ENCODE measurements around the gene HCN2. TPM values are rescaled to one million over a fixed set of nuclear protein-coding genes. Genes with fewer than 3 reads are reported as not detected.
"Not testable (repeated sequence)": the region's sequence is repeated elsewhere in the genome, so short reads cannot be mapped to it uniquely, and the experiment has no call there.

HCN2 gene
- polyA plus RNA-seq, 1 donor, result 0.32 TPM

DNA sequence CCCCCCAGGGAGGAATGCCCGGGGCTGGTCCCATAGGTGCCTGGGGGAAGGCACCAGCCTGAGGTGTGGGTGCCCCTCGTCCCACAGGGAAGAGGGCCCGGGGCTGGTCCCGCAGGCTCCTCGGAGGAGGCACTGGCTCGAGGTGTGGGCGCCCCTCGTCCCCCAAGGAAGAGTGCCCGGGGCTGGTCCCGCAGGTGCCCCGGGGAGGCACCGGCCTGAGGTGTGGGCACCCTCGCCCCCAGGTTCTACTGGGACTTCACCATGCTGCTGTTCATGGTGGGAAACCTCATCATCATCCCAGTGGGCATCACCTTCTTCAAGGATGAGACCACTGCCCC, 13.6 kb downstream of the HCN2 start:
- not testable (repeated sequence) for DNase-seq (ENCODE audit: low read depth)

DNA sequence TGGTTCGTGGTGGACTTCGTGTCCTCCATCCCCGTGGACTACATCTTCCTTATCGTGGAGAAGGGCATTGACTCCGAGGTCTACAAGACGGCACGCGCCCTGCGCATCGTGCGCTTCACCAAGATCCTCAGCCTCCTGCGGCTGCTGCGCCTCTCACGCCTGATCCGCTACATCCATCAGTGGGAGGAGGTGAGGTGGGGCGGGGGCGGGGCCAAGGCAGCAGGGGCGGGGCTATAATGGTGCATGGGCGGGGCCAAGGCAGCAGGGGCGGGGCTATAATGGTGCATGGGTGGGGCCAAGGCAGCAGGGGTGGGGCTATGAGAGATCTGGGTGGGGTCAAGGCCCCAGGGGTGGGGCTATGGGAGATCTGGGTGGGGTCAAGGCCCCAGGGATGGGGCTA, 14.1 kb downstream of the HCN2 start:
- DNase-seq (ENCODE audit: low read depth), result not testable (repeated sequence)

DNA sequence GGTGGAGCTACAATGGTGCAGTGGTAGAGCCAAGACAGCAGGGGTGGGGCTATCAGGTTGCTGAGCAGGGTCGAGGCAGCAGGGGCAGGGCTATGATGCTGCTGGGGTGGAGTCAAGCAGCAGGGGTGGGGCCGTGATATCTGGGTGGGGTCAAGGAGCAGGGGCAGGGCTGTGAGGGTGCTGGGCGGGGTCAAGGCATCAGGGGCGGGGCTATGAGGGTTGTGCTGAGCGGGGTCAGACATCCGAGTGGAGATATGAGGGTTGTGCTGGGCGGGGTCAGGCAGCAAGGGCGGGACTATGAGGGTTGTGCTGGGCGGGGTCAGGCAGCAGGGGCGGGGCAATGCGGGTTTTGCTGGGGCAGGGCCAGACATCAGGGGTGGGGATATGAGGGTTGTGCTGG, 14.7 kb downstream of the HCN2 start:
- no peak for DNase-seq (ENCODE audit: low read depth)

DNA sequence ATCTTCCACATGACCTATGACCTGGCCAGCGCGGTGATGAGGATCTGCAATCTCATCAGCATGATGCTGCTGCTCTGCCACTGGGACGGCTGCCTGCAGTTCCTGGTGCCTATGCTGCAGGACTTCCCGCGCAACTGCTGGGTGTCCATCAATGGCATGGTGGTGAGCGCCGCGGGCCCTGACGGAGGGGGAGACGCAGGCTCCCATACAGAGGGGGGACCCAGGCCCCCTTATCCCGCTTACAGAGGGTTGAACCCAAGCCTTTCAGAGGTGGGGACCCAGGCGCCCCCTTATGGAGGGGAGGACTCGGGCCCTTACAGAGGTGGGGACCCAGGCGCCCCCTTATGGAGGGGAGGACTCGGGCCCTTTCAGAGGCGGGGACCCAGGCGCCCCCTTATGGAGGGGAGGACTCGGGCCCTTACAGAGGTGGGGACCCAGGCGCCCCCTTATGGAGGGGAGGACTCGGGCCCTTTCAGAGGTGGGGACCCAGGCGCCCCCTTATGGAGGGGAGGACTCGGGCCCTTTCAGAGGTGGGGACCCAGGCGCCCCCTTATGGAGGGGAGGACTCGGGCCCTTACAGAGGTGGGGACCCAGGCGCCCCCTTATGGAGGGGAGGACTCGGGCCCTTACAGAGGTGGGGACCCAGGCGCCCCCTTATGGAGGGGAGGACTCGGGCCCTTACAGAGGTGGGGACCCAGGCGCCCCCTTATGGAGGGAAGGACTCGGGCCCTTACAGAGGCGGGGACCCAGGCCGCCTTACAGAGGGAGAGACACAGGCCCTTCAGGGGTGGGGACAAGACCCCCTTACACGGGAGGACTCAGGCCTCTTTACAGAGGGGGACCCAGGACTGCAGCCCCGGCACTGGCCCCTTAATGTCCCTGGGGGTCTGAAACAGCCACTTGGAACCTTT, 15.6 kb downstream of the HCN2 start:
- not testable (repeated sequence) for DNase-seq (ENCODE audit: low read depth)

DNA sequence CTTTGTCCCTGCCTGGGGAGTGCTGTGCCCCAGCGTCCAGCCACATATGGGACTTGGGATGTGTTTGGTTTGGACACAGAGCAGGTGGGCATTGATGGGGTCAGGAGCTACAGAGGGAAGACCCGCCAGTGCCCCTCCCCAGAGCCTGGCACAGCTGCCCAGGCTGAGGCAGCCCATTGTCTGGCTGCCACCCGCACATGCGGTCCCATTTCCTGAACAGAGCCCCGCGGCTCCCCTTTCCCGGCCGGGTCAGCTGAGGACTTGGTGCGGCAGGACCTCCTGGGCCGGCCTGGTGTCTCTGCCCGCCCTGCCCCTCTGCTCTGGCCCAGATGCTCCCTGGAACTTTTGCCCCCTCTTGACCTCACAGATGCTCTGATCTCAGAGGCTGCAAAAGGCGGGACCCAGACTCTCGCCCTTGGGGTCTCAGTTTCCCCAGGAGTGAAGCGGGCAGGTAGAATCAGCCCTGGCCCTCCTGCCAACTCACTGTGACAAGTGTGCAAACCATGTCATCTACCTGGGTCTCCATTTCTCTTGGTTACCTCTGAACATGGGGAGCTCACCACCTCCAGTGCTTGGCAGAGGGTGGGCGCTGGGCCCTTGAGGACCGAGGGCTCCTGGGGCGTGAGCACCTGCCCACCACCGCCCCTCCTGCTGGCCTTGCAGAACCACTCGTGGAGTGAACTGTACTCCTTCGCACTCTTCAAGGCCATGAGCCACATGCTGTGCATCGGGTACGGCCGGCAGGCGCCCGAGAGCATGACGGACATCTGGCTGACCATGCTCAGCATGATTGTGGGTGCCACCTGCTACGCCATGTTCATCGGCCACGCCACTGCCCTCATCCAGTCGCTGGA, 17.8 kb downstream of the HCN2 start:
- DNase-seq (ENCODE audit: low read depth), result no peak

DNA sequence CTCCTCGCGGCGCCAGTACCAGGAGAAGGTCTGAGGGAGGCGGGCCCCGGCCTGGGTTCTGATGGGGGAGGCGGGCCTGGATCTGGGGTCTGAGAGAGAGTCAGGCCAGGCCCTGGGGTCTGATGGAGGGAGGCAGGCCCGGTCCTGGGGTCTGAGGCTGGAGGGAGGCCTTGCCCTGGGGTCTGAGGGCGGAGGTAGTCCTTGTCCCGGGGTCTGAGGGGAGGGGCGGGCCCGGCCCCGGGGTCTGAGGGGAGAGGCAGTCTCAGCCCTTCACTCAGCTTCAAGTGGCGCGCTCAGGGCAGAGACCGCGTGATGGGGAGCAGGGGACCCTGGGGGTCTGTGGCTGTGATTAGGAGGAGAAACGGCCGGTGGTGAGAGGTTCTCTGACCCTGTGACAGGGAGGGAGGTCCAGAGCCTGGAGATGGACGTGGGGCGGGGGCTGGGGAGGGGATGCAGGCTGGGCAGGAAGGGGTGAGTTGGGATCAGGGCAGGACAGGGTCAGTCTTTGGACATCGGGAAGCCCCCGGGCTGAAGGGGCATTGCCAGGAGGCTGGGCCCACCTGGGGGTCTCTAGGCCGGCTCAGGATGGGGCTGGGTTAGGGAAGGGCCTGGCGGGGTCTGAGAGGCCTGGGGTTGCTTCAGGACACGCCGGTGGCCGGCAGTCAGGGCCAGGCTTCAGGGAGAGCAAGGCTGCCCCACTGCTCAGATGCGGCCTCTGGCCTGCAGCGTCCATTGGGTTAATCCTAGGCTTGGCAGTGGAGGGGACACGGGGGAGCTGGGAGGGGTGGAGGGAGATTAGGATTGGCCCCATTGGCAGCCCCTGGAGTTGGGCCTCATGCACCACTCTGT, 18.7 kb downstream of the HCN2 start:
- DNase-seq (ENCODE audit: low read depth), result no peak

DNA sequence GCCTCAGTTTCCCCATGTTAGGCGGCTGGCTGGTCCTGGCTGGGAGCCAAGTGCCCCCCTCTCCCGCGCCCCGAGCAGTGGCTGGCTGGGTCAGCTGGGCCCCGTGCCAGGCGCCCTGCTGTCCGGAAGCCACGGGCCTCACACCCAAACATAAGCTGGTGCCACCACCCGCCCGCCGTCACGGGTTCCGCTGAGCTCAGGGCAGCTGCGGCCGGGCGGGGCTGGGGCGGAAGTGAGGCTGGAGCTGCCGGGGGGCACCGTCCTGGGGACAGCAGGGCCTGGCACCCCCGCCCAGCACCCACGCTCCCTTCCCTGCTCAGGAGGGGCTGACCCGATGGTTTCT, 19.3 kb downstream of the HCN2 start:
- no peak for DNase-seq (ENCODE audit: low read depth)

DNA sequence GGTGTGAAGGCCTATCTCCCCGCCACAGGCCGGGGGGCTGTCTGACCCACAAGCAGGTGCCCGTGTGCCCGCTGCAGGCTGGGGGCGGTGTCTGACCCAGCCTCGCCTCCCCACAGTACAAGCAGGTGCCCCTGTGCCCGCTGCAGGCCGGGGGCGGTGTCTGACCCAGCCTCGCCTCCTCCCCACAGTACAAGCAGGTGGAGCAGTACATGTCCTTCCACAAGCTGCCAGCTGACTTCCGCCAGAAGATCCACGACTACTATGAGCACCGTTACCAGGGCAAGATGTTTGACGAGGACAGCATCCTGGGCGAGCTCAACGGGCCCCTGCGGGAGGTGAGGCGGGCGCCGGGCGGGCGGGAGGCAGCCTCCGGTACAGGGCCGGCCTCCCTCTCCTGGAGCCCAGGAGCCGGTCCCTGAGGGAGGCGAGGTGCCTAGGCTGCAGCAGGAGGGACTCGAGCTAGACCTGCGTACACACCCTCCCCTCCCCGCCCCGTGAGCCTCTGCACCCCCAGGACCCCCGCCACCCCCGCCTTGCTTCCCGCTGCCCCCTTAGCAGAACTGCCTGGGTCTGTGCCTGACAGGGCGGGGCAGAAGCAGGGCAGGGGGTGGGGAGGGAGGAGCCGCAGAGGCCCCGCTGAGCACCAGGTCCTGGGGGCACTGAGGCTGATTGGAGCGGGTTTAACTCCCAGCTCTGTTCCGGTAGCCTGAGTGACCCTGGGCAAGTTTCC, 20.6 kb downstream of the HCN2 start:
- DNase-seq (ENCODE audit: low read depth), result no peak

DNA sequence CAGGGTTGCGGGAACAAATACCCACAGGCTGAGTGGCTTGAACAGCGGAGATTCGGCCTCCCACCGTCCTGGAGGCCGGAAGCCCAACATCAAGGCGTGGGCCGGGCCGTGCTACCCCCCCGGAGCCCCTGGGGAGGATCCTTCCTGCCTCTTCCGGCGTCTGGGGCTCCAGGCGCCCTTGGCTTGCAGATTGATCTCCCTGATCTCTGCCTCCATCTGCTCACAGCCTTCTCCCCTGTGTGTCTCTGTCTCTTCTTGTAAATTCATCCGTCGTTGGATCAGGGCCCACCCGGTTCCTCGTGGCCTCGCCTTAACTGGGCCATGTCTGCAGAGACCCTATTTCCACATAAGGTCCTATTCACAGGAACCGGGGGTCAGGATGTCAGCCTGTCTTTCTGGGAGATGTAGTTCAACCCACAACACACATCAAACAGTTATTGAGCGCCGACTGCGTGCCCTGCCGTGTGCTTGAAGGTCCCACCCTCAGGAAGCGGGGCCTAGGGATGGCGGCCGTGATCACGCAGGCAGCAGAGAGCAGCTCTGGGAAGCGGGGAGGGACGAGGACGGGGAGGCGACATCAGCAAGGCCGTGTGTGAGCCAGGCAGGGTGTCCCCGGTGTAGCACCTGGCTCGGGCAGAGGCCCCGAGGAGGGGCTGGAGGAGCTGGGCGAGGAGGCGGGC, 21.3 kb downstream of the HCN2 start:
- DNase-seq (ENCODE audit: low read depth), result no peak

DNA sequence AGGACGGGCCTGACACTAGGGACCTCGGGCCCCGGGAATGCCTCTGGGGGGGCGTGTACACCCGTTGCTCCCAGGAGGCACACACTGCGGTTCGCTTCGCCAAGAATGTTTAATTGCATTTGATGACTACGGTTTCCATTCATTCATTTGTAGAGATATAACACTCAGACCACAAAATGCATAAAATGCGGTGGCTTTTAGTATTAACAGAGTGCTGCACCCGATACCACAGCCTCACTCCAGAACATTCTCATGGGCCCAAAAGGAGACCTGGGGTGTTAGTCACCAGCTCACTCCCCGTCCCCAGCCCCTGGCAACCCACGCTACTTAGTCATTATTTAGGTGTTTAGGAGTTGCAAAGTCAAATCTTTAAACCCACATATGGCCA, 21.8 kb downstream of the HCN2 start:
- DNase-seq (ENCODE audit: low read depth), result no peak

DNA sequence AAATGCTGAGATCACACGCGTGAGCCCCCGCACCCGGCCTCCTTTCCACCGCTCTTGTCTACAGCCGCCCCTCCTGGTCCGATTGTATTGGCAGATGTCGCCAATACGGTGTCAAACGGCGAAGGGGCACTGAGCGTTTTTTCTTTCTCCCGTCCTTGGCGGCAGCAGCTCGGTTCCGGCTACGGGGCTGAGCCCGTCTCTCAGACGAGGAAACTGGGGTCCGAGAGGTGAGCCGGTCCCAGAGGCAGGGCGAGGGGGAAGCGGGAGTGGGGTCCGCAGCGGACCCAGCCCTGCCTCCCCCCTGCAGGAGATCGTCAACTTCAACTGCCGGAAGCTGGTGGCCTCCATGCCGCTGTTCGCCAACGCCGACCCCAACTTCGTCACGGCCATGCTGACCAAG, 23.3 kb downstream of the HCN2 start:
- no peak for DNase-seq (ENCODE audit: low read depth)

DNA sequence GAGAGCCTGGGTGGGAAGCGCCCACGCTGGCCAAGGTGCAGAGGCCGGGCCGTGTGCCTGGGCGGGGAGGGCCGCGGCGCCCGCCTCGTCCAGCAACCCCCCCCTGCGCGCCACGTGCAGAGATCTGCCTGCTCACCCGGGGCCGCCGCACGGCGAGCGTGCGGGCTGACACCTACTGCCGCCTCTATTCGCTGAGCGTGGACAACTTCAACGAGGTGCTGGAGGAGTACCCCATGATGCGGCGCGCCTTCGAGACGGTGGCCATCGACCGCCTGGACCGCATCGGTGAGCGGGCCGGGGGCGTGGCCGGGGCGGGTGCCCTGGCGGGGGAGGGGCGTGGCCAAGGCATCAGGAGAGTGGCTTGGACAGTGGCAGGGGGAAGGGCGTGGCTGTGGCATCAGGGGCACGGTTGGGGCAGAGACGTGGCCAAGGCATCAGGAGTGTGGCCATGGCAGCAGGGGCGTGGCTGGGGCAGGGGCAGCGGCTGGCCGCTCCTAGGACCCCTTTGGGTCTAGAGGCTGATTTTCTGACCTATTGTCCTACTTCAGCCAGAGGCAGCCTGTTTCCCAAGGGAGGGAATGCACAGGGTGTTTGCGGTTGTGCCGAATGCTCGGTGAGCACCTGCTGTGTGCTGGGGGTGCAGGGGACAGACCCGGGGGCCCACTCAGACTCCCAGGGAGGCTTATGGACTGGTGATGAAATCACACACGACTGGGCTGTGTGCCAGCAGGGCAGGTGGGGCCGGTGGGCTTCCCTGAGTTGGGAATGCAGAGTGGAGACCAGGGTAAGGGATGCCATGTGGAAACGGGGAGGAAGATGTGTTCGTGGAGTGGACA, 24.3 kb downstream of the HCN2 start:
- no peak for DNase-seq (ENCODE audit: low read depth)

DNA sequence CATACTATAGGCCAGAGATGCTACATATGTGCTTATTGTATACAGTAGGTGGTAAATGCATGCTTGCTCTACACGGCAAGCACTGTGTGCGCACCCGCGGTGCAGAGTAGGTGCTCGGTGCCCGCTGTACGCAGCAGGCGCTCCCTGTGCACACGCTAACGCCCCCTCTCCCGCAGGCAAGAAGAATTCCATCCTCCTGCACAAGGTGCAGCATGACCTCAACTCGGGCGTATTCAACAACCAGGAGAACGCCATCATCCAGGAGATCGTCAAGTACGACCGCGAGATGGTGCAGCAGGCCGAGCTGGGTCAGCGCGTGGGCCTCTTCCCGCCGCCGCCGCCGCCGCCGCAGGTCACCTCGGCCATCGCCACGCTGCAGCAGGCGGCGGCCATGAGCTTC, 25.9 kb downstream of the HCN2 start:
- no peak for DNase-seq (ENCODE audit: low read depth)

DNA sequence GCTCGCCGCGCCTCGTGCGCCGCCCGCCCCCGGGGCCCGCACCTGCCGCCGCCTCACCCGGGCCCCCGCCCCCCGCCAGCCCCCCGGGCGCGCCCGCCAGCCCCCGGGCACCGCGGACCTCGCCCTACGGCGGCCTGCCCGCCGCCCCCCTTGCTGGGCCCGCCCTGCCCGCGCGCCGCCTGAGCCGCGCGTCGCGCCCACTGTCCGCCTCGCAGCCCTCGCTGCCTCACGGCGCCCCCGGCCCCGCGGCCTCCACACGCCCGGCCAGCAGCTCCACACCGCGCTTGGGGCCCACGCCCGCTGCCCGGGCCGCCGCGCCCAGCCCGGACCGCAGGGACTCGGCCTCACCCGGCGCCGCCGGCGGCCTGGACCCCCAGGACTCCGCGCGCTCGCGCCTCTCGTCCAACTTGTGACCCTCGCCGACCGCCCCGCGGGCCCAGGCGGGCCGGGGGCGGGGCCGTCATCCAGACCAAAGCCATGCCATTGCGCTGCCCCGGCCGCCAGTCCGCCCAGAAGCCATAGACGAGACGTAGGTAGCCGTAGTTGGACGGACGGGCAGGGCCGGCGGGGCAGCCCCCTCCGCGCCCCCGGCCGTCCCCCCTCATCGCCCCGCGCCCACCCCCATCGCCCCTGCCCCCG, 26.5 kb downstream of the HCN2 start:
- no peak for DNase-seq (ENCODE audit: low read depth)

DNA sequence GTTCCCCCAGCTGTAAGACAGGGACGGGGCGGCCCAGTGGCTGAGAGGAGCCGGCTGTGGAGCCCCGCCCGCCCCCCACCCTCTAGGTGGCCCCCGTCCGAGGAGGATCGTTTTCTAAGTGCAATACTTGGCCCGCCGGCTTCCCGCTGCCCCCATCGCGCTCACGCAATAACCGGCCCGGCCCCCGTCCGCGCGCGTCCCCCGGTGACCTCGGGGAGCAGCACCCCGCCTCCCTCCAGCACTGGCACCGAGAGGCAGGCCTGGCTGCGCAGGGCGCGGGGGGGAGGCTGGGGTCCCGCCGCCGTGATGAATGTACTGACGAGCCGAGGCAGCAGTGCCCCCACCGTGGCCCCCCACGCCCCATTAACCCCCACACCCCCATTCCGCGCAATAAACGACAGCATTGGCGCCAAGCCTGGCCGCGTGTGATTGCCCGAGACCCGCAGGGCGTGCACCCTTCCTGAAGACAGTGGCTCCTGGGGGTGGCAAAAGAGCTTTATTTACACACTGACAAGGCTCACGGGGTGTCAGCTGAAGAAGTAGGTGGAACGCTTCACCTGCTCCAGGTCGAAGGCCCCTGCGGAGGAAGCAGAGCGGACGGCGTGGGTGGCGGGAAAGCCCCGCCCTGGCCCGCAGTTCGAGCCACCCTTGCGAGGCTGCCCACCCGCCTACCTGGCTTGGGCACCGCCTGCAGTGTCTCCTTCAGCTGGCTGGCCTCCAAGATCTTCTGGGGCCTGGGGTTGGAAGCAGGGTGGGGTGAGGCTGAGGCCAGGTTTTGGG, 27.3 kb downstream of the HCN2 start:
- DNase-seq (ENCODE audit: low read depth), result no peak

DNA sequence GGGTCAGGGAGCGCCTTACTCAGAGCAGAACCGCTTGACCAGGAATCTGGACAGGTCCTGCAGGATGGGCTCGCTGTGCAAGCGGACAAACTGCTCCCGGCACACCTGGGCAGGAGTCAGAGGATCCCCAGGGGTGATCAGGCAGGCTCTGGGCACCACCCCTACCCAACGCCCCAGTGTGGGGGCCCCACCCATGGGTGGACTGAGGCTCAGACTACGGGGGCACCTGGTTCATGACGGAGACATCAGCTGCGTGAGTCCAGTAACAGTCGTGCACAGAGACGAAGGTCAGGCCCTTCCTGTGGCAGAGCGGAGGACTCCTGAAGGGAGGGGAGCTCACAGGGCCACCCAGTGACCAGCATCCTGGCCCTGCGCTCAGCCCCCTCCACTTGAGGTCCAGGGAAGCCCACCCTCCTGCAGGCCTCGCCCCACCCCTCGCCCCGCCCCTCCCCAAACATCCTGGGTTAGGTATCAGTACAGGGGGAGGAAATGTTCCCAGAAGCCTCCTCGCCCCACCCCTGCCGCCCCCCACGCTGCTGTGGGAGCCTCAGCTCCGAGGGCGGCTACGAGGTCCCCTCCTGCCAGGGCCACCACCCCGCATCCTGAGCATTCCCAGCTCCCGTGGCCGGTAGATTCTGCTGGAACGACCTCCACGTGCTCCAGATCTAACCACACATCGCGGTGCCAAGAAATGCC, 28.0 kb downstream of the HCN2 start:
- DNase-seq (ENCODE audit: low read depth), result no peak

DNA sequence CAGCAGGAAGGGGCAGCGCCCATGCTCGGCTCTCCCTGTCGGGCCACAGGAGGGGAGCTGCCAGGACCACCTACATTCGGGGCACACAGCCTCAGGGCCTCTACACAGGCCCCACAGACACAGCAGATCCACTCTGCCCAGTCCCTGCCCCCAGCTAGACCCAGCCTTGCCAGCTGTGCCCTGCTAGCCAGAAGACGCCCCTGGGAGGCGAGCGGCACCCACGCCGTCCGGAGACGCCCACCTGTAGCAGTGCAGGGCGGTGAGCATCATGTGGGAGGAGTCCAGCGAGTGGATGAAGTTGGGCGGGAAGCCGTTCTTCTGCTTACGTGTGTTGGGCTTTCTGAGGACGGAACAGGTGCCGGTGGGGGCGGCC, 28.6 kb downstream of the HCN2 start:
- DNase-seq (ENCODE audit: low read depth), result no peak

DNA sequence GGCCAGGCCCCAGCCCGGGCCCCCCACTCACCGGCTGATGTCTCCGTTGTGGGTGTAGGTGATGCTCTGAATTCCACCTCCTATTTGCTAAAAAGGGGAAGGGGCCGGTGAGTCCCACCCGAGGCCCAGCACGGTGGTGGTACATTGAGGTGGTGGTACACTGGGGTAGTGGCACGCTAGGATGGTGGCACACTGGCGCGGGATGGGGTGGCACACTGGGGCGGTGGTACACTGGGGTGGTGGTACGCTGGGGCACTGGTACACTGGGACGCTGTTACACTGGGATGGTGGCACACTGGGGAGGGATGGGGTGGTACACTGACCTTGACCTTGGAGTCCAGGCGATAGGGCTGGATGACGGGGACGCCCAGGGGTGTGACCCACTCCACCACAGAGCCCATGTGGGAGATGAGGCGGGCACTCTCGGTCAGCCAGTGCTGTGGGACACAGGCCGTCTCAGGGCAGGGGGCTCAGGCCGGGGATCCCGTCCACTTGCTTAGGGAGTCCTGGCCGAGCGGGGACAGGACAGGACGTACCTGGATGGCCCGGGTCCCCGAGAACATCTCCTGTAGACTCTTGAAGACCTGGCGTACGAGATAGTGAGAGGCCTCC, 29.1 kb downstream of the HCN2 start:
- no peak for DNase-seq (ENCODE audit: low read depth)
